Measurements from ENCODE around the gene DPH6.

The DPH6 gene

GRCh38 chr15:35362195-35362829 lies 183.7 kb downstream of the DPH6 start:
- peak; percentile 96 for ATAC-seq

DNA sequence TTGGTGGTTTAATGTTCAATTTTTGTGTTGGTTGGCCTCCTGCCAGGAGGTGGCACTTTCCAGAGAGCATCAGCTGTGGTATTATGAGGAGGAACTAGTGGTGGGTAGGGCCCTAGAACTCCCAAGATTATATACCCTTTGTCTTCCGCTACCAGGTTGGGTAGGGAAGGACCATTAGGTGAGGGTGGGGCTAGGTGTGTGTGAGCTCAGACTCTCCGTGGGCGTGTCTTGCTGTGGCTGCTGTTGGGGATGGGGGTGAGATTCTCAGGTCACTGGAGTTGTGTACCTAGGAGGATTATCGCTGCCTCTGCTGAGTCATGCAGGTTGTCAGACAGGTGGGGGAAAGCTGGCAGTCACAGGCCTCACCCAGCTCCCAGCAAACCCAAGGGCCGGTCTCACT lies 187.1 kb downstream of the DPH6 start:
- no peak for ATAC-seq
- TF ChIP-seq TCF4 (CRISPR knock-in tag; IDR thresholded peaks at IDR 0.05; ENCODE audit: borderline replicate concordance): no peak
- TF ChIP-seq, protein P1, sequence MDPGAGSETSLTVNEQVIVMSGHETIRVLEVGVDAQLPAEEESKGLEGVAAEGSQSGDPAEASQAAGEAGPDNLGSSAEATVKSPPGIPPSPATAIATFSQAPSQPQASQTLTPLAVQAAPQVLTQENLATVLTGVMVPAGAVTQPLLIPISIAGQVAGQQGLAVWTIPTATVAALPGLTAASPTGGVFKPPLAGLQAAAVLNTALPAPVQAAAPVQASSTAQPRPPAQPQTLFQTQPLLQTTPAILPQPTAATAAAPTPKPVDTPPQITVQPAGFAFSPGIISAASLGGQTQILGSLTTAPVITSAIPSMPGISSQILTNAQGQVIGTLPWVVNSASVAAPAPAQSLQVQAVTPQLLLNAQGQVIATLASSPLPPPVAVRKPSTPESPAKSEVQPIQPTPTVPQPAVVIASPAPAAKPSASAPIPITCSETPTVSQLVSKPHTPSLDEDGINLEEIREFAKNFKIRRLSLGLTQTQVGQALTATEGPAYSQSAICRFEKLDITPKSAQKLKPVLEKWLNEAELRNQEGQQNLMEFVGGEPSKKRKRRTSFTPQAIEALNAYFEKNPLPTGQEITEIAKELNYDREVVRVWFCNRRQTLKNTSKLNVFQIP (CRISPR knock-in tag; IDR thresholded peaks at IDR 0.05; ENCODE audit: borderline replicate concordance, low read depth): no peak
- no peak for TF ChIP-seq CSRNP3 (CRISPR knock-in tag; IDR thresholded peaks at IDR 0.05)

More at GRCh38 chr15:35362195-35362829, 183.7 kb downstream of the DPH6 start:
- TF ChIP-seq CSDC2 (CRISPR knock-in tag; IDR thresholded peaks at IDR 0.05) (no peak), OSR1 (CRISPR knock-in tag; IDR thresholded peaks at IDR 0.05) (no peak), TSHZ2 (CRISPR knock-in tag; IDR thresholded peaks at IDR 0.05) (no peak), ISL1 (CRISPR knock-in tag; IDR thresholded peaks at IDR 0.05) (peak; percentile 43; the same call in 1 of the 2 replicates)

DNA sequence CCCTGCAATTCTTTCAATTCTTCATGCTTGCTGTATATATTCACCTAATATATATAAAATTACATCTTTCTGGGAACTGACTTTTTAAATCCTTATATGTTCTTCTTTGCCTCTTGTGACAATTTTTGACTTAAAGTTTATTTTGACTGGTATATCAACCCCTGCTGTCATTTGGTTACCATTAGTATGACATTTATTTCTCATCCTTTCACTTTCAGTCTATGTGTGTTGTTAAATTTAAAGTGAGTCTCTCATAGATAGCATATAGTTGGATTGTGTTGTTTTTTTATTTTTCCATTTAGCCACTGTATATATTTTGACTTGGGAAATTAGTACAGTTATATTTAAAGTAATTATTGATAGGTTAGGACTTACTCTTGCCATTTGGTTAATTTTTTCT lies 194.9 kb downstream of the DPH6 start:
- no peak for ATAC-seq
- TF ChIP-seq CSRNP3 (CRISPR knock-in tag; IDR thresholded peaks at IDR 0.05) (no peak), ZNF565 (CRISPR knock-in tag; conservative IDR thresholded peaks at IDR 0.05; ENCODE audit: low read depth) (no peak), GLIS3 (CRISPR knock-in tag; IDR thresholded peaks at IDR 0.05) (no peak), ZNF8 (CRISPR knock-in tag; IDR thresholded peaks at IDR 0.05) (no peak), ZFP30 (CRISPR knock-in tag; IDR thresholded peaks at IDR 0.05) (no peak), ESRRG (CRISPR knock-in tag; IDR thresholded peaks at IDR 0.05) (no peak), PATZ1 (CRISPR knock-in tag; IDR thresholded peaks at IDR 0.05; ENCODE audit: borderline replicate concordance) (no peak), ARNTL (CRISPR knock-in tag; IDR thresholded peaks at IDR 0.05; ENCODE audit: borderline replicate concordance, low read depth) (no peak), TSHZ2 (CRISPR knock-in tag; IDR thresholded peaks at IDR 0.05) (no peak), OSR1 (CRISPR knock-in tag; IDR thresholded peaks at IDR 0.05) (no peak), BACH2 (CRISPR knock-in tag; IDR thresholded peaks at IDR 0.05; ENCODE audit: borderline replicate concordance) (no peak), ZC3H10 (CRISPR knock-in tag; IDR thresholded peaks at IDR 0.05) (no peak), ISL1 (CRISPR knock-in tag; IDR thresholded peaks at IDR 0.05) (no peak), ZFP3 (CRISPR knock-in tag; IDR thresholded peaks at IDR 0.05) (no peak), CREB5 (CRISPR knock-in tag; IDR thresholded peaks at IDR 0.05; ENCODE audit: low read depth) (no peak)
- TF ChIP-seq, protein P1 (CRISPR knock-in tag; IDR thresholded peaks at IDR 0.05; ENCODE audit: borderline replicate concordance, low read depth): no peak
